GM21367 (cell line): ENCODE measurements around the gene SAE1.
"Not testable (repeated sequence)": the region's sequence is repeated elsewhere in the genome, so short reads cannot be mapped to it uniquely, and the experiment has no call there.

ENCODE experiments used
- ATAC-seq: cut with Tn5 transposase; IDR thresholded peaks from one replicate; pipeline ENCODE4 v1.9.1; 2021; ENCODE audit not compliant: unreplicated experiment

SAE1 gene

GRCh38 chr19:47125669-47125938 is 5.0 kb upstream of the SAE1 start:
- ATAC-seq, result no peak

- ATAC-seq, result no peak
These were observed 1.1 kb upstream of the SAE1 start for GRCh38 chr19:47129579-47129978.

GRCh38 chr19:47130120-47130588 is 481 bp upstream of the SAE1 start:
- ATAC-seq, result no peak

- no peak for ATAC-seq
These were observed 1.7 kb downstream of the SAE1 start for GRCh38 chr19:47132194-47132852.

GRCh38 chr19:47133021-47133471 is 2.4 kb downstream of the SAE1 start:
- ATAC-seq, result no peak

GRCh38 chr19:47134545-47134944 is 3.9 kb downstream of the SAE1 start:
- ATAC-seq, result no peak

- no peak for ATAC-seq
These were observed 4.5 kb downstream of the SAE1 start for GRCh38 chr19:47135156-47135555.

- ATAC-seq, result not testable (repeated sequence)
These were observed 10.6 kb downstream of the SAE1 start for GRCh38 chr19:47141252-47141651.

GRCh38 chr19:47141695-47142094 is 11.1 kb downstream of the SAE1 start:
- ATAC-seq, result no peak

- no peak for ATAC-seq
These were observed 12.1 kb downstream of the SAE1 start for GRCh38 chr19:47142779-47143178.

- no peak for ATAC-seq
These were observed 12.9 kb downstream of the SAE1 start for GRCh38 chr19:47143322-47144073.

GRCh38 chr19:47144630-47145029 is 14.0 kb downstream of the SAE1 start:
- no peak for ATAC-seq

GRCh38 chr19:47145639-47146486 is 15.2 kb downstream of the SAE1 start:
- ATAC-seq, result no peak

- ATAC-seq, result no peak
These were observed 16.3 kb downstream of the SAE1 start for GRCh38 chr19:47146920-47147319.

- ATAC-seq, result no peak
These were observed 21.0 kb downstream of the SAE1 start for GRCh38 chr19:47151627-47152026.

- ATAC-seq, result no peak
These were observed 21.6 kb downstream of the SAE1 start for GRCh38 chr19:47152205-47152604.

GRCh38 chr19:47152632-47153031 is 22.0 kb downstream of the SAE1 start:
- no peak for ATAC-seq

GRCh38 chr19:47153266-47153665 is 22.6 kb downstream of the SAE1 start:
- ATAC-seq, result no peak

- no peak for ATAC-seq
These were observed 24.5 kb downstream of the SAE1 start for GRCh38 chr19:47155148-47155547.

- no peak for ATAC-seq
These were observed 26.3 kb downstream of the SAE1 start for GRCh38 chr19:47156861-47157430.
